Kidney (tissue), 14 donors: ENCODE results near the gene KCNN3. TPM values are rescaled to one million over a fixed set of nuclear protein-coding genes. Genes with fewer than 3 reads are reported as not detected.
A peak's percentile ranks its signal among the peaks of the same experiment; 100 is the strongest.

ENCODE experiments used
- DNase-seq, 5 donors: peaks; one replicate each; pipeline ENCODE4 v3.0.0-alpha.2; 2013 to 2020
- FAIRE-seq: peaks from 2 replicates; lab custom pipeline; 2012; peaks lifted over from hg19 to GRCh38; lab: Jason Lieb, UNC
- H3K27ac ChIP-seq, 2 donors: one replicate each; pipeline ENCODE4 v1.7.0; 2013; ENCODE audit warnings: low read depth in 2 of 2, low read length in 2 of 2, inconsistent platforms in 1 of 2
- H3K27me3 ChIP-seq: one replicate; pipeline ENCODE4 v1.7.1; 2013; ENCODE audit warnings: low read length, inconsistent platforms; ENCODE audit not compliant: control insufficient read depth, insufficient read depth
- H3K36me3 ChIP-seq, 3 donors: one replicate each; pipeline versions ENCODE4 v1.7.0 to v1.7.1; 2013; ENCODE audit warnings: low read length in 3 of 3, control low read depth in 1 of 3, inconsistent platforms in 1 of 3; ENCODE audit not compliant: insufficient read depth in 3 of 3, control insufficient read depth in 2 of 3
- H3K4me1 ChIP-seq, 3 donors: one replicate each; pipeline versions ENCODE4 v1.7.0 to v1.7.1; 2013; ENCODE audit warnings: low read length in 3 of 3, inconsistent platforms in 1 of 3, low read depth in 1 of 3; ENCODE audit not compliant: control insufficient read depth in 2 of 3, insufficient read depth in 2 of 3
- H3K4me3 ChIP-seq, 3 donors: one replicate each; pipeline versions ENCODE4 v1.7.0 to v1.8.1; 2013; ENCODE audit warnings: low read length in 3 of 3, control low read depth in 1 of 3, inconsistent platforms in 1 of 3
- H3K9ac ChIP-seq, 3 donors: one replicate each; pipeline versions ENCODE4 v1.7.0 to v1.7.1; 2013; ENCODE audit warnings: low read length in 3 of 3, control low read depth in 1 of 3, inconsistent platforms in 1 of 3
- H3K9me3 ChIP-seq, 3 donors: one replicate each; pipeline versions ENCODE4 v1.7.0 to v1.7.1; 2013; ENCODE audit warnings: low read length in 3 of 3, control low read depth in 1 of 3, inconsistent platforms in 1 of 3; ENCODE audit not compliant: control insufficient read depth in 2 of 3, insufficient read depth in 1 of 3
- intact Hi-C: fragments of 100-400 bp; cut with DNase I; formaldehyde crosslinking; loops from one replicate; pipeline ENCODE4 v1.11.1; 2022
- polyA plus RNA-seq: library from polyadenylated mRNA; stranded (reverse); fragments of 350-450 nt; fragmentation: Illumina TruSeq; extraction: RNeasy Lipid Tissue Mini Kit (QIAGEN cat#74804); gene quantifications from one replicate; pipeline ENCODE4 v1.2.3, GENCODE V29; 2014; ENCODE audit warnings: low read depth, low replicate concordance; ENCODE audit not compliant: insufficient read depth
- total RNA-seq: library from RNA; stranded (reverse); fragmentation: NEBNext Ultra II Directional; extraction: Animal tissue kit (Norgen Biotek cat#: 25700); gene quantifications from one replicate; pipeline ENCODE4 v1.2.1, GENCODE V29; 2021
- TF ChIP-seq, protein P1 (sequence below): IDR thresholded peaks from 3 replicates; pipeline ENCODE4 v1.5.1; 2012; ENCODE audit warnings: mild to moderate bottlenecking, moderate library complexity, borderline replicate concordance; ENCODE audit not compliant: insufficient read depth; ENCODE audit errors: extremely low read depth
- donor health status: control.
- donor health status: control.
- donor health status: control.
- donor health status: control.
- donor health status: control.
- donor health status: DM: yes; HTN: yes; CAD: no.
- donor health status: Normal renal cell carcinoma (clear cell type).

KCNN3 gene
- total and polyA plus RNA-seq, 2 donors from 2014 or later = 2.6 to 5.6 TPM

DNA sequence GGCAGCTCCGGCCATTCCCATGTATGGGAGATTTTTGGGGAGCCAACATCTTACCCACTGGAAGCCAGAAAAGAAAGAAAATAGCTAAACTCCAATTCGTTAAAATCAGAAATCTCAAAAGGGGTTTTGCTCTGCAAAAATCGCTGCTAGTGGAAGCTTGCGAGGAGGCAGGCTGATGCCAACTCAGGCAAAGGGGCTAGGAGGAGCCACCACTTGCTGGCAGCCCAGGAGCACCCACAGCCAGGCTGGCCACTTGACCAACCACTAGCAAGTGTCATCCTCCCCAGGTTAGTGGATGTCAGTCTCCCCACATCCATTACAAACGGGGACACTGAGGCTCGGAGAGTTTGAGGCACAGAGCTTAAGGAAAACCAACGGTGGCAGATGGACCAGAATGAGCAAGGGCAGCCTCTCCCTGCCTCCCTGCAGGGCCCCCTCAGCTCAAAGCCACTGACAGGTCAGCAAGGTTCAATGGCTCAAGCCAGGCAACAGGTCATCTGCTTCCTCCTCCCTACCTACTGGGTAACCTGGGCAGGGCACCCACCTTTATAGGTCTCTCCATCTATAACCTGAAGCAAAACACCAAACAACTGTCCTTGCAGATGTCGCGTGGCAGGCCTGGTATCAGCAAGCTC, 10.8 kb downstream of the KCNN3 start:
- Histone ChIP-seq H3K4me3 (no peak overlapping the region), H3K27me3 (no peaks in the 10 kb centered on the region), H3K36me3 (no peaks in the 10 kb centered on the region), H3K4me1 (peaks cover 0 to 8% (median 6%) of the 10 kb centered on the region in 3 donors), H3K27ac (no peak overlapping the region), H3K9ac (no peak overlapping the region), H3K9me3 (no peaks in the 10 kb centered on the region)
- intact Hi-C loops = no loop called here
- DNase-seq (no peak), FAIRE-seq (no peak)
- TF ChIP-seq, protein P1, sequence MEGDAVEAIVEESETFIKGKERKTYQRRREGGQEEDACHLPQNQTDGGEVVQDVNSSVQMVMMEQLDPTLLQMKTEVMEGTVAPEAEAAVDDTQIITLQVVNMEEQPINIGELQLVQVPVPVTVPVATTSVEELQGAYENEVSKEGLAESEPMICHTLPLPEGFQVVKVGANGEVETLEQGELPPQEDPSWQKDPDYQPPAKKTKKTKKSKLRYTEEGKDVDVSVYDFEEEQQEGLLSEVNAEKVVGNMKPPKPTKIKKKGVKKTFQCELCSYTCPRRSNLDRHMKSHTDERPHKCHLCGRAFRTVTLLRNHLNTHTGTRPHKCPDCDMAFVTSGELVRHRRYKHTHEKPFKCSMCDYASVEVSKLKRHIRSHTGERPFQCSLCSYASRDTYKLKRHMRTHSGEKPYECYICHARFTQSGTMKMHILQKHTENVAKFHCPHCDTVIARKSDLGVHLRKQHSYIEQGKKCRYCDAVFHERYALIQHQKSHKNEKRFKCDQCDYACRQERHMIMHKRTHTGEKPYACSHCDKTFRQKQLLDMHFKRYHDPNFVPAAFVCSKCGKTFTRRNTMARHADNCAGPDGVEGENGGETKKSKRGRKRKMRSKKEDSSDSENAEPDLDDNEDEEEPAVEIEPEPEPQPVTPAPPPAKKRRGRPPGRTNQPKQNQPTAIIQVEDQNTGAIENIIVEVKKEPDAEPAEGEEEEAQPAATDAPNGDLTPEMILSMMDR = no peak

DNA sequence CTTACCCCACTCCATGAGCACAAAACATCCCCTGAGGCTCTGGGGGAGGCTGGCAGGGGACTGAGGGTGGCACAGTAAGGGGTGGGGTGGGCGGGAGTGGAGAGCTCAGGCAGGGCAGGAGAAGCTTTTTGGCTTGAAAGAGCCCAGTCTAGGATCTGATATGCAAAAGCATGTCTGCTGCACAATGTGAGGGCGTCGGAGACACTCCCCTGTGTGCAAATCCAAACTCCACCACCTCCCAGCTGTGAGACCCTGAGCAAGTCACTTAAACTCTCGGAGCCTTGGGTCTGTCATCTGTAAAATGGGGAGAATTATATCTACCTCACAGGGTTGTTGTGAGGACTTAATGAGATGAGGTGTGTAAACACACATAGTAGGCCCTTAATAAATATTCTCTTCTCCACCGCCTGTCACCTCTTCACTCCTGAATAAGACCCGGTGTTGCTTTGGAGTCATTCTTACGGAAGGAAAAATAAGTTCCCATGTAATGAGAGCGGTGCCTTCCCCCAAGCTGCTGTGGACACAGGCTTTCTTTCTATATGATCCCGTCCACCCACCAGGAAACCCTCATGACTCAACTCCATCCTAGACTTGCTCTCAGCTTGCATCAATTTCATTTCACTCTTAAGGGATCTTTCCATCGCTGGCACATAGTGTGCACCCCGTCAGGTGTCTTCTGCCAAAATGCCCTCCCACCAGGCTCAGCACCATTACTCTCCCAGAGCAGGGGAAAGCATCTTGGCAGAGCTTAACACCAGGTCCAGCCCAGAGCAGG, 12.5 kb downstream of the KCNN3 start:
- TF ChIP-seq, protein P1 = no peak
- Histone ChIP-seq H3K4me3 (no peak overlapping the region), H3K9me3 (no peaks in the 10 kb centered on the region), H3K9ac (no peak overlapping the region), H3K27me3 (no peaks in the 10 kb centered on the region), H3K4me1 (peaks cover 0 to 6% (median 4%) of the 10 kb centered on the region in 3 donors), H3K36me3 (no peaks in the 10 kb centered on the region), H3K27ac (no peak overlapping the region)
- DNase-seq (peak in 1 of 5 donors; percentile 17), FAIRE-seq (no peak)
- intact Hi-C loops = no loop called here

DNA sequence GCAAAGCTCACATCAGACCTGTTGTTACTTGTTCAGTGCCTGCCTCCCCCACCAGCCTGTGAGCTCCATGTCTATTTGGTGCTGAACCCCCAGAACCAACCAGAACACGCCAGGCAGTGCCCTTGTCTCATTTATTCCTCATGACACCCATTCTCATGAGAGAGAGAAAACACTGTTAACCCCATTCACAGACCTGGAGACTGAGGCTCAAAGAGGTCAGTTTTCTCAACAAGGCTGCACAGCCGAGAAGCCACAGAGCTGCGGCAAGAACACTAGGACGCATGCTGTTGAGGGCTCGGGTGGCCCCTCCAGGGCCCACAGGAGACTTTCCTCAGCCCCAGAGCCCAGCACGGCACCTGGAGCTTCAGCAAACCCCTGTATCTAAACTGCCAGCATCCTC, 13.1 kb downstream of the KCNN3 start:
- peaks cover 0 to 6% (median 4%) of the 10 kb centered on the region in 3 donors for H3K4me1 ChIP-seq
- no peak overlapping the region for H3K9ac ChIP-seq
- H3K4me3 ChIP-seq = no peak overlapping the region
- no peaks in the 10 kb centered on the region for H3K36me3 ChIP-seq
- no peak for FAIRE-seq
- intact Hi-C loops = no loop called here
- DNase-seq = peak in 1 of 5 donors; percentile 46
- H3K27me3 ChIP-seq = no peaks in the 10 kb centered on the region
- TF ChIP-seq, protein P1 = no peak
- no peaks in the 10 kb centered on the region for H3K9me3 ChIP-seq
- H3K27ac ChIP-seq = no peak overlapping the region
